HG02981 (cell line): ENCODE measurements around the gene HNRNPA2B1.
A peak's percentile ranks its signal among the peaks of the same experiment; 100 is the strongest.

Experiments used
- ATAC-seq: cut with Tn5 transposase; IDR thresholded peaks from one replicate; pipeline ENCODE4 v1.9.1; 2021; ENCODE audit warnings: mild to moderate bottlenecking, moderate library complexity; ENCODE audit not compliant: unreplicated experiment

Gene HNRNPA2B1

DNA sequence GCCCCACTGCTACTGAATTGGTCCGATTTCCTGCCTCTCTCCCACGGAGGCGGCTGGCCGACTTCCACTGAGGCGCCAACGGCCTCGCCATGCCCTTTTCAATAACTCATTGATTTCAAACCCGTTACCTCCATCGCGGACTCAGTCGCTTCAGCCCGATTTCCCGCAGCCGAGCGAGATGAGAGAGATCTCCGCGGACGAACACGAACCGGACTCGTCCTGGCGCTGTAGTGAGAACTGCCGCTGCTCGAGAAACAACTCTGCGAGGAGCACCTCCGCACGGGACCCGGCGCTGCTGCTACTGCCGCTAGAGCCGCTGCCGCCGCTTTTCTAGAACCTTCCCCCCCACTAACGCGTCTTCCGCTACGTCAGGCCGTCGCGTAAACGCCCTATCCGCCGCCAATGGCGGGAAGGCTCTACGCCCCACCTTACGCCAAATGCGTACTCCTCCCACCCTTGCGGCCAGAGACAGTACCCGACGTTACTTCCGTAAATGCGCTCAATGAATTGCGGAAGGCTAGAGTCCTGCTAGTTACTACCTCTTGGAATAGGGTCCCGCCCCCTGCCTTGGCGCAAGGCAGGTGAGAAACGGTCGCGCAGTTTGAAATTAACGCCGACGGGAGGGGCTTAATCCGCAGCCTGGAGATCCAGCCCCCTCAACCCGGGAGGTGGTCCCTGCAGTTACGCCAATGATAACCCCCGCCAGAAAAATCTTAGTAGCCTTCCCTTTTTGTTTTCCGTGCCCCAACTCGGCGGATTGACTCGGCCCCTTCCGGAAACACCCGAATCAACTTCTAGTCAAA, at the start of gene HNRNPA2B1:
TSS of gene HNRNPA2B1 (minus strand) at position 303 of the 803 bp plus-strand sequence. CDS start at position 134, 169 bp downstream.
- ATAC-seq: peak; percentile 50

DNA sequence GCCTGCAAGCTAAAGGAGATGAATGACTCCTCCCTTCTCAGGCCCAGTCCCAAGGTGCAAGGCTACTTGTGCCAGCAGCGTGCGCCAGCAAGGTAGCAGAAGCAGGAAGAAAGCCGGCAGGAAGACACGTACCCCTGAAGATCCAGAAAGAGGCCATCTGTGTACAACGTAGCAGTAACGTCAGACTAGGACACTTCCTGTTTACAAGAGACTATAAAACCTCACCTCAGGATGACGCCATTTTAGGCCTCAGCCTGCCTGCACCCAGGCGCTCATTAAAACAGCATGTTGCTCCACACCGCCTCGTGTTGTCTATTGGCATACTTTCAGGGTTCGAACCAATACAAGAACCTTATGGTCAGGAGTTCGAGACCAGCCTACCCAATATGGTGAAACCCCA, 49.7 kb upstream of the HNRNPA2B1 start:
- ATAC-seq: no peak

DNA sequence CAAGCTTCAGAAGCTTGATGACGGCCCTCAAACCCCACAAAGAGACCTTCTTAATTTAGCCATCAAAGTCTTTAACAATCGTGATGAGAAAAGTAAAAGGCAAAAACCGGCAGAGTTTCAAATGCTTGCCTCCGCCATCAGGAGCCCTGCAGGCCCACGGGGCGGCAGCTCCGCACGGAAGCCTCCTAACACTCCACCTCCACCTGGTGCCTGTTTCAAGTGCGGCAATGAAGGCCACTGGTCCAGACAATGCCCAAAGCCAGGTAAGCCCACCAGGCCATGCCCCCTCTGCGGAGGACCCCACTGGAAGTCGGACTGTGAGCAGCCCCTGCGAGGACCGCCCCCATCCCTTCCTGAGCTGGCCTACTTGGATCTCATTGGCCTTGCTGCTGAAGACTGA, 44.6 kb upstream of the HNRNPA2B1 start:
- ATAC-seq: no peak

GRCh38 chr7:26238032-26238431, 37.5 kb upstream of the HNRNPA2B1 start:
- ATAC-seq: no peak

DNA sequence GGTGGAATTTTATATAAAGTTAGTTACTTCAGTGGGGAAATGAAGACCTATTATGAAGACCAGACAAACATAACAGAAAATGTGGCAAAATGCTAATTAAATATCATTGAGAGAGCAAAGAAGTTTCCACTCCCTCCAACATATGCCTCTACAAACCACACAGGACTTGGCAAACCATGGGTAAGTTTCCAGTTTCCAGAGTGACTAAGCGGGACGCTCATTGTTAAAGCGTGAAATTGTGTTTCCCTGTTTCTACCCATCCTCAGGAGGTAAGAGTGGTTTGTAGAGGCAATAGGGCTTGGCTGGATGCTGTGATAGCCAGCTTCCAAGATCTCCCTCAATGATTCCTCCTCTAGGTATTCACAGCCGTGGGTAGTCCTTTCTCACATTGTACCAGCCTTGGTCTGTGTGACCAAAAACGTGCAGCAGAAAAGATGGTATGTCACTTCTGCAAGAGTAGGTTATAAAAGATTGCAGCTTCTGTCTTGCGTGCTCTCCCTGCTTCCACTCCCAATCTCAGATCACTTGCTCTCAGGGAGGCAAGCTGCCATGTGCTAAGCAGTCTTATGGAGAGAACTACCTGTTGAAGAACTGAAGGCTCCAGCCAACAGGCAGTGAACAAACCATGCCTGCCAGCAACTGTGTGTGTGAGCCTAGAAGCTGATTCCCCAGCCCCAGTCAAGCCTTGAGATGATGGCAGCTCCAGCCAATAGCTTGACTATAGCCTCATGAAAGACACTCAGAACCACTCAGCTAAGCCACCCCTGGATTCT, 36.7 kb upstream of the HNRNPA2B1 start:
- no peak for ATAC-seq

DNA sequence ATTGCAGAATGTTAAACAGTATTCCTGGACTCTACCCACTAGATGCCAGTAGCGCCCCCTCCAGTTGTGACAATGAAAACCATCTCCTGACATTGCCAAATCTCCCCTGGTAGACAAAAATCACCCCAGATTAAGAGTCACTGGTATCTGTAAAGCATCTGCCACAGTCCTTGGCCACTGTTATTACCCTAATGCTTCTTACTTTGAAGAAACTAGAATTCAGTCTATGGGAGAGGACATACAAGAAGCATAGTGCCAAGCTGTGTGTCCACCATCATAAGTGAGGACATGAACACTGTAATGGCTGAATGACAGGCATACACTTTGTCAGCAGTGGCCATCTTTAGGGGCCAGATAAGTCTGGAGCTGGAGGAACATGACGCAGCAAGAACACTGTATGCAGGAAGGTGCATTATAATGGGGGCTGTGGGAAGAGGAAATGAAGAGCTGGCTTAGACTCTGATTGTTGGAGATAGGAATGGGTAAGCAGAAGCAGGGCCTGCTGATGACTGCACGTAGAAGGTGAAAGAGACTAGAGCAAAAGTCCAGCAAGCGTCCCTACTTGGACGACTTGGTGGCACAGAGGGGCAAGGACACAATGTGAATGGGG, 33.5 kb upstream of the HNRNPA2B1 start:
- no peak for ATAC-seq

DNA sequence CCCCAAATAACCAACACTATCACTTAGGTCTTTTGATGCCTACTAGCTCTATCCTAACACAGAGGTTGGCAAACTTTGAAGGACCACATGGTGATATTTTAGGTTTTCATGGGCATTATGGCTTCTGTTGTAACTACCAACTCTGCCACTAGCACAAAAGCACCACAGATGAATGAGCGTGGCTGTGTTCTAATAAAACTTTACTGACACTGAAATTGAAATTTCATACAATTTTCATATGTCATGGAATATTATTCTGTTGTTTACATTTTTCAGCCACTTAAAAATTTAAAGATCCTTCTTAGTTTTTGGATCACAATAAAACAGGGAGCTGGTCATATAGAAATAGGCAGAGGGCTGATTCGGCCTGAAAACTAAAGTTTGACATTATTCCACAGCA, 27.4 kb upstream of the HNRNPA2B1 start:
- ATAC-seq: no peak

- ATAC-seq: no peak
Observed at GRCh38 chr7:26224359-26224758, 23.8 kb upstream of the HNRNPA2B1 start.

DNA sequence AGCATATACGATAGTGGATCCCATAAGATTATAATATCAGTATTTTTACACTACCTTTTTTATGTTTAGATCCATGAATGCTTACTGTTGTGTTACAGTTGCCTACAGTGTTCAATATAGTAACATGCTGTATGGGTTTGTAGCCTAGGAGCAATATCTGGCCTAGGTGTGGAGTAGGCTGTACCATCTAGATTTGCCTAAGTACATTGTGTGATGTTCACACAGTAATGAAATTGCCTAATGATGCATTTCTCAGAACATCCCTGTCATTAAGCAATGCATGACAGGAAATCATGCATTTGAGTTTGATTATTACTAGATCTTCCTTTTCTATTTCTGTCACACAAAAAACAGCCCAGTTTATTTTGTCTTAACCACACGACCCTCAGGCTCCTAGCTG, 15.5 kb upstream of the HNRNPA2B1 start:
- no peak for ATAC-seq

- no peak for ATAC-seq
Observed at GRCh38 chr7:26213807-26214515, 13.4 kb upstream of the HNRNPA2B1 start.

GRCh38 chr7:26212921-26213718, 12.6 kb upstream of the HNRNPA2B1 start:
- ATAC-seq: no peak

GRCh38 chr7:26208040-26208439, 7.5 kb upstream of the HNRNPA2B1 start:
- ATAC-seq: no peak

DNA sequence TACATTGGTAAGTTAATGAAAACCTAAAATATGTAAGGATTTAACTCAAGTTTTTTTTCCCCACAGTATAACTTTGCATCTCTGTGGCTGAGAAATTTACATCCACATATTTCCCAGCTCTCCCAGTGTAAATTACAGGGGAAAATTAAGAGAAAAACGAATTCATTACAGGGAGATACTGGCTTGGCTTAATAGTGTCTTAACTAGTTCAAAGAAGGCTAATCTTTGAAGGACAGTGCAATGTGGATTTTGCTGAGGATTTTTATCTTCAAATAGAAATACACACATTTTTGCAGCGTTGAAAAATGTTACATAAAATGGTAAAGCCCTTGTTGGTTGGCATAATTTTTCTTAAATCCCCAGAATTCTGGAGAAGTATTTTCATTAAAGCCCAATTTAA, 2.5 kb upstream of the HNRNPA2B1 start:
- no peak for ATAC-seq

DNA sequence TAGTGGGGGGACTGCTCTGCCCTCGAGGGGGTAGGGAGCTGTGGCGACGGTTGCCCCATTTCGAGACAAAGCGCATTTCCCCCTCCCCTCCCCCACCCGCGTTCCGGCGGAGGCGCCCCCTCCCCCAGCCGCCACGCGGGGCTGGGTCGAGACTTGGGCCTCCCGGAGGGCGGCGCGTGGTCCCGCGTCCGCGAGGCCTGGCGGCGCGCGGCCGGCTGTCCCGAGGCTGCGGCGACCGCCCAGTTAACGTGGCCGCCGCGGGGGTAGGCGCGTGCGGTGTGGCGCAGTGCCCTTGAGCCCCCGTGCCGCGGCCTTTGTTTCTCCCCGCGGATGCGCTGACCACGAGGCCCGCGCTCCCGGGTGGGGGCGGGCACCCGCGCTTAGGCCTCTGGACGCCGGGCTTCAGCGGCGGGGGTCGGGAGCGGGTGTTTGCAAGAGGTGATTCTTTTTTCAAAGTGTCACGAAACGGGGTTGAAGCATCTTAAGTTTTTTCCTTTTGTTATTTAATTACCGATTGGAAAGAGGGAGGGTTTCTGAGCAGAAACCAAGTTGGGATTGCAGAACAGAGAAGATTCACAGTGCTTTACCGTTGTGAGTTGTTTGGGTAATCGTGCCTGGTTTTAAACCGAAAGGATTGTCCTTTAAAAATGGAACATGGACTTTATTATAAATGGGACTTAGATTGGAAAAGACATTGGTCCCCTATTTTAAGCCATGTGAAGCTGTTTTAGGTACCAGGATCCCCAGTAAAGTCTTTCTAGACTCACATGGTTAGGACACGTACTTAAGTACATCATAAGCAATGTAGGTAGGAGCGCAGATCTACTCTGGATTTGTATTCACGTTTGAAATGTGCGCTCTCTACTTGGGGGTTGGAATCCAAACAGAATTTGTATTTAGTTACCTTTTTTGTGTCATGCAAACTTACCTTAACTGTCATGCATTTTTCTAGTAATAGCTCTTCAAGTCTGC, 1.8 kb upstream of the HNRNPA2B1 start:
- ATAC-seq: peak; percentile 2

GRCh38 chr7:26201247-26202018, 887 bp upstream of the HNRNPA2B1 start, which contains the start of gene CBX3:
Gene CBX3, plus strand, starts transcription at chr7:26201745. Its CDS starts 1,254 bp downstream, at chr7:26202999.
- ATAC-seq: peak; percentile 37

GRCh38 chr7:26200038-26200443, 505 bp downstream of the HNRNPA2B1 start:
- ATAC-seq: peak; percentile 2

- no peak for ATAC-seq
Observed at GRCh38 chr7:26199301-26200037, 1.1 kb downstream of the HNRNPA2B1 start.

- no peak for ATAC-seq
Observed at GRCh38 chr7:26198781-26199169, 1.8 kb downstream of the HNRNPA2B1 start.
